ENCODE measurements around the gene CFAP251. TPM values are rescaled to one million over a fixed set of nuclear protein-coding genes. Genes with fewer than 3 reads are reported as not detected.

Gene CFAP251
- total RNA-seq, 1 donor from 2014 or later = 1.2 TPM

- Mint-ChIP-seq H3K27ac (no peak overlapping the region), H3K27me3 (no peaks in the 10 kb centered on the region), H3K36me3 (ENCODE audit: low read depth) (no peaks in the 10 kb centered on the region), H3K9me3 (peaks cover 6% of the 10 kb centered on the region), H3K4me1 (peaks cover 12% of the 10 kb centered on the region), H3K4me3 (no peak overlapping the region)
- ATAC-seq (ENCODE audit: low read depth) (no peak), DNase-seq (no peak)
- CTCF ChIA-PET = no interaction called here
- POLR2A ChIA-PET = no interaction called here
- intact Hi-C loops (cut with micrococcal nuclease) = no loop called here
- TF ChIP-seq CTCF (IDR thresholded peaks at IDR 0.05) = no peak
These were observed 55.9 kb downstream of the CFAP251 start for GRCh38 chr12:121974026-121974985.

- intact Hi-C loops (cut with micrococcal nuclease) = no loop called here
- DNase-seq = no peak
- no peak overlapping the region for H3K4me3 Mint-ChIP-seq
- ChIA-PET POLR2A (no interaction called here), CTCF (no interaction called here)
- no peak overlapping the region for H3K27ac Mint-ChIP-seq
- no peaks in the 10 kb centered on the region for H3K36me3 Mint-ChIP-seq (ENCODE audit: low read depth)
- H3K27me3 Mint-ChIP-seq = no peaks in the 10 kb centered on the region
- no peak for ATAC-seq (ENCODE audit: low read depth)
- no peak for TF ChIP-seq CTCF (IDR thresholded peaks at IDR 0.05)
- peaks cover 14% of the 10 kb centered on the region for H3K4me1 Mint-ChIP-seq
- H3K9me3 Mint-ChIP-seq = peaks cover 6% of the 10 kb centered on the region
These were observed 56.6 kb downstream of the CFAP251 start for GRCh38 chr12:121975021-121975420.

GRCh38 chr12:121976950-121977349, 58.6 kb downstream of the CFAP251 start:
- no peaks in the 10 kb centered on the region for H3K36me3 Mint-ChIP-seq (ENCODE audit: low read depth)
- ChIA-PET CTCF (no interaction called here), POLR2A (no interaction called here)
- TF ChIP-seq CTCF (IDR thresholded peaks at IDR 0.05) = no peak
- no peak overlapping the region for H3K4me3 Mint-ChIP-seq
- ATAC-seq (ENCODE audit: low read depth) (no peak), DNase-seq (no peak)
- peaks cover 33% of the 10 kb centered on the region for H3K4me1 Mint-ChIP-seq
- H3K9me3 Mint-ChIP-seq = peaks cover 6% of the 10 kb centered on the region
- intact Hi-C loops (cut with micrococcal nuclease) = no loop called here
- H3K27me3 Mint-ChIP-seq = no peaks in the 10 kb centered on the region
- no peak overlapping the region for H3K27ac Mint-ChIP-seq

GRCh38 chr12:121980191-121980891, 61.9 kb downstream of the CFAP251 start:
- DNase-seq = no peak
- H3K27ac Mint-ChIP-seq = peak overlapping the region; percentile 90
- ChIA-PET POLR2A (interaction anchor here (0.6 to 4.5 kb wide), 17 partner anchors 8 to 1154 kb away, joined by 3 to 98 read pairs (median 5); partner anchors contain the start of gene BCL7A), CTCF (interaction anchor here (1.0 to 2.0 kb wide), 6 partner anchors 11 to 143 kb away, joined by 3 to 8 read pairs (median 5); partner anchors contain the start of gene CFAP251)
- TF ChIP-seq CTCF (IDR thresholded peaks at IDR 0.05) = no peak
- H3K4me3 Mint-ChIP-seq = peak overlapping the region; percentile 70
- no peaks in the 10 kb centered on the region for H3K27me3 Mint-ChIP-seq
- H3K36me3 Mint-ChIP-seq (ENCODE audit: low read depth) = no peaks in the 10 kb centered on the region
- intact Hi-C loops (cut with micrococcal nuclease) = loop anchor here (1.0 to 2.0 kb wide), 4 partner anchors 12 to 62 kb away; partner anchors contain the start of gene CFAP251
- peaks cover 59% of the 10 kb centered on the region for H3K4me1 Mint-ChIP-seq
- peak; percentile 78 for ATAC-seq (ENCODE audit: low read depth)
- no peaks in the 10 kb centered on the region for H3K9me3 Mint-ChIP-seq

Data from activated B cell treated with CpG ODN at 0.5 μM for 24 hours (primary cell).